ENCODE results near the gene F8A1.

- TF ChIP-seq CTCF (conservative IDR thresholded peaks at IDR 0.05; ENCODE audit: low read depth, low read length), result no peak
- no peak for TF ChIP-seq EZH2 (IDR thresholded peaks at IDR 0.05; ENCODE audit: low read length, unreplicated experiment)
- TF ChIP-seq EZH2phosphoT487 (IDR thresholded peaks at IDR 0.05; ENCODE audit: borderline replicate concordance, low read length), result no peak
Measured at GRCh38 chrX:154855256-154855655, 30.9 kb upstream of the F8A1 start.
